Astrocyte of the hippocampus (primary cell): ENCODE results near the gene PPP2R1B.

Source experiments
- DNase-seq: peaks from one replicate; pipeline ENCODE4 v3.0.0; 2011; ENCODE audit warnings: low read depth, low spot score

The PPP2R1B gene

DNA sequence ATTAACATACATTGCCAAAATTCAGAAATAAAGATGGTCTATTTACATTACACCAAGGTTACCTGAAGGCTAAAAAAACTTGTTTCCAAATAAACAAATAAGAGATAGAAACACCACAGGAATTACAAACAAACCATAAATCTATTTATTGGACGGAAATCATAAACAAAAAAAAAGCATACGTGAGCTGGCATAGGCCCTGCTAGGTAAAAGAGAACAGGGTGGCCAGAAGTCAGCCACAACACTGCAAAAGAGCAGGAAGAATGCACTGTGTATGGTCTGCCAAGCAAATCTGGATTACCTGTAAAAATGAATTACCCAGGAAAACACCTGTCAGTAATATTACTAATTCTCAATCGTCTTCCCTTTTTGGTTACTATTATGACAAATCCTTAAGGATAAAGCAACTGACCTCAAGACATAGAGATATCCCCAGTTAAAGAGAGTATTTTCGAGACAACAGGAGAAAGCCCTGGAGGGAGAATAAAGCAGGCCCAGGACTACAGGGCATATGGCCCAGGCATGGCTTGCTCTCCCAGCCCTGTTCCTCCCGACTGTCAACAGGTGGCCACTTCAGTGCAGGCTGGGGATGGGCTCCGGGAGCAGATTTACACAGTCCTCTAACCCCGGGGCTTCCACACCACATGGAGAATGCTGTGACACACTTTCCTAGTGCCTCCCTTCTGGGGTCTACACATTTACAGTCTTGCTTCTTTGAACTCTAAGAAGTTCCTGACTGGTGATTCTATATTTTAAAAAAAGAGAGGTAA, 18.0 kb downstream of the PPP2R1B start:
- DNase-seq, result no peak

- peak; percentile 60 for DNase-seq
These were observed 20.3 kb downstream of the PPP2R1B start for GRCh38 chr11:111745719-111746504.

- DNase-seq, result no peak
These were observed 22.5 kb downstream of the PPP2R1B start for GRCh38 chr11:111743700-111744099.

DNA sequence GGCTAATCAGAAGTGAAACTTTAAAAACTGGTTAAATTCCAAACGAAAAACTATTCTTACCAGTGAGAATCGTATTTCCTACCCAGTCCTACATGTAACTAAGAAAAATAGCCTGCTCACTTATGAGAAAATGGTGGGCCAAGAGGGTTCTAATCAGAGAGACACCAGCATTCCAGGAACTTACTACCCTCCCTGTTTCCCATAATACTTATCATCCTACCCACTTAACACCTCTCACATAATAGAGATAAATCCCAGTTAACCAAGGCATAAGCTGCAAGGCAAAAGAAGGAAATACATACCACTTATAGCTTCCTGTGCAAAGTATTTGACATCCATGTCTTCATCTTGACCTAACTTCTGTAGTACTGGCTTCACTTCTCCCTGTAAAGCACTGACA, 24.4 kb downstream of the PPP2R1B start:
- DNase-seq, result no peak

DNA sequence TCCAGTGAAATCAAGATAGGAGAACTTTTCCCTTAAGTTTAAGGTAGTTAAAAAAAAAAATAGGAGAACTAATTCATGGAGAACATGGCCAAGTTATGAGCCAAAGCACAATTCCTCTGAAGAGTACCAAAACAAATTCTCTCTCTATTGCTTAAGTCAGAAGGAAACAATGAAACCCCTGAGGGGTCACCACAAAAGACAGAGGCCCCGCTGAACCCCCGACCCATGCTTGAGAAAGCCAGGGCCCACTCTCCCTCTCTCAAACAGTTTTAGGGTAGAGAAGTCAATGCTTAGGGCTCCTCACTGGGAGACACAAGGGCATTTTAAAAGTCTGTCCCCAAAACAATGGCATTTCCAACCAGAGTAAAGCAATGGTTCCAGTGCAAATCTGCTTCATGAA, 26.9 kb downstream of the PPP2R1B start:
- DNase-seq, result no peak

- DNase-seq, result no peak
These were observed 28.6 kb downstream of the PPP2R1B start for GRCh38 chr11:111737444-111738210.

DNA sequence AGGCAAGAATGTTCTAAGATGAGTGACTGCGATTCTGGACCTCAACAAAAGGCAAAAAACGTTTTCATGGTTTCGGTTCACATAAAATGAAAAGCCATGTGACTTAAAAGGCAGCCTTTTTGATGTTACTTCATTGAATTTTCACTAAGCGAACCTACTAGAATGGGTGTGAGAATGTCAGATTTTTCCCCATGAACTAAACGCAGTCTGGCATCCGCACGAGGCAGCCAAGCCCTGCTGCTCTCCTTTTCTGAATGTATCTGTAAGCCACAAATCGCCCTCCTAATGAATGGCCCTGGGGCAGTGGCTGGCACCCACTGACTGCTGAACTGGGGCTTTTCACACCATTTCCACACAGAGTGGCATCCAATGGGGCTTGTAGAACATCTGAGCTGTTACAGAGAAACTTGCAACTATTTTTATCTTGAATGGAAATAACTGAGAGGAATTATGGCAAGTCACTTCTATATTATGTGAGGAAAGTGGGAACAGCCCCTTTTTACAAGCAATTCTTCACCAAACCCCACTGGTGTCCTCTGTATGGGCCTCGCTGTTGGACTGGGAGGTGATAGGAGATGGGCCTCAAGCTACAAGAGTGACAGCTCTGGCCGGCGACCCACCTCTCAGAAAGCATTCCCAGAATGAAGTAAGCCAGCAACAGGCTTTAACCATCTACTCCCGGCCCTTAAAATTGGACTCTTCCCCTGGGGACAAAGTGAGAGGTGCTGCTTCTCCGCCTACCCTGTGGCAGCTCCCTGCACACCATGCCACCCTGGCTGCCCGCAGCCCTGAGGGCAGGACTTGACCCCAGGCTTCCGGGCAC, 29.4 kb downstream of the PPP2R1B start:
- peak; percentile 50 for DNase-seq

DNA sequence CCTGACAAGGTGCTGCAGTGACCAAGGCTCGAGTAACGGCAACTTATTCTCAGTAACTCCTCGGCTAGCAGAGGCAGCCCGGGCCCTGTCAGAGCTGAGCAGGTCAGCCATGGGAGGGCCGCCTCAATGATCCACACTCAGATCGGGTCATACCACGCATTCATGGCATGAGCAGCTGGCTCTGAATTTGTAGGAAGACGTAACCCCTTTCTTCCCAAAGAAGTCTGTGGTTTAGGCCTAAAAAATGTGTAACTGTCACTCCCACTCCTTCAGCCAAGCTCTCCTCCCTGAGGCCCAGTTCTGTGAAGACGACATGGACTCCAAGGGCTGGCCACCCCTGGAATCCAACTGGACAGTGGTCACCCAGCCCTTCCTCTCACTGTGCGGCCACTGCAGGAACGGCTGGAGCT, 30.0 kb downstream of the PPP2R1B start:
- DNase-seq, result peak; percentile 69

GRCh38 chr11:111735262-111736116, 30.7 kb downstream of the PPP2R1B start:
- peak; percentile 96 for DNase-seq

- DNase-seq, result no peak
These were observed 31.3 kb downstream of the PPP2R1B start for GRCh38 chr11:111734954-111735261.

DNA sequence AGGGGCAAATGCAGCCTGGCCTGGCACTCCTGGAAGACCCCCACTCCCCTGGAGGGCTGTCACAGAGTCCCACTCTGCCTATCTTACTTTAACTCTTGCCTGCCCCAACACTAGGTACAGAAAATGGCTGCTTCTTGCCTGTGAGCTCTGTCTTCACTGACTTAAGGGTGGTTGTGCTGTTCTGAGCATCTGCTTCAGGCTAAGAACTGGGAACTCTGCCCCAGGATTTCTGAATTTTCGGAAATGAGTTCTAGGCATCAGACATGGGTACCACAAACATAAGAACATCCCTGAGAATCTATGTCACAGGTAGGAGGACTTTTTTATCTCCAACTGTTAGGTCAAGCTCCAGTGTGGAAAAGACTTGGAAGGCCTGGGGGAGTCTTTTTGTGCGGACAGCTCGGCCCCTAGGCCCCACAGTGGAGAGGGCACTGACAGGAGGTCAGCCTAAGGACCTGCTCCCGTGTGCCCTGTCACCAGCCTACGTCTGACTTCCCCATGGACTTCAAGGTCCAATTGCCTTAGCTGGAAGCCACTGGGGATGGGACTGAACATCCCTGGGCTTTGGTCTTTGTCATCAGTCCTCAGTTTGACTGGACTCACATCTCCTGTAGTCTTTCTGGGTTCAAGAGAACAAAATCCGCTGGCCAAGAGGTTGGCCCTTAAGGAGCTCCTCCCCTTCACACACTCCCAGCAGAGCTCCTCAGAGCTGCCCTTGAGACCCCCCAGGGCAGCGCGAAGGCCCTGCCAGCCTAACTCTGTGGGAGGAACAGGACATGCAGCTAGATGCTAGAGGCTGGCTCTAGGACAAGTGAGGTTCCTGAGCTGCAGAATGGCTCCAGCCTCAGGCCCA, 31.9 kb downstream of the PPP2R1B start:
- no peak for DNase-seq

- DNase-seq, result peak; percentile 48
These were observed 32.5 kb downstream of the PPP2R1B start for GRCh38 chr11:111733611-111734088.

- peak; percentile 93 for DNase-seq
These were observed 33.2 kb downstream of the PPP2R1B start for GRCh38 chr11:111733016-111733415.

- peak; percentile 24 for DNase-seq
These were observed 34.4 kb downstream of the PPP2R1B start for GRCh38 chr11:111731821-111732220.

DNA sequence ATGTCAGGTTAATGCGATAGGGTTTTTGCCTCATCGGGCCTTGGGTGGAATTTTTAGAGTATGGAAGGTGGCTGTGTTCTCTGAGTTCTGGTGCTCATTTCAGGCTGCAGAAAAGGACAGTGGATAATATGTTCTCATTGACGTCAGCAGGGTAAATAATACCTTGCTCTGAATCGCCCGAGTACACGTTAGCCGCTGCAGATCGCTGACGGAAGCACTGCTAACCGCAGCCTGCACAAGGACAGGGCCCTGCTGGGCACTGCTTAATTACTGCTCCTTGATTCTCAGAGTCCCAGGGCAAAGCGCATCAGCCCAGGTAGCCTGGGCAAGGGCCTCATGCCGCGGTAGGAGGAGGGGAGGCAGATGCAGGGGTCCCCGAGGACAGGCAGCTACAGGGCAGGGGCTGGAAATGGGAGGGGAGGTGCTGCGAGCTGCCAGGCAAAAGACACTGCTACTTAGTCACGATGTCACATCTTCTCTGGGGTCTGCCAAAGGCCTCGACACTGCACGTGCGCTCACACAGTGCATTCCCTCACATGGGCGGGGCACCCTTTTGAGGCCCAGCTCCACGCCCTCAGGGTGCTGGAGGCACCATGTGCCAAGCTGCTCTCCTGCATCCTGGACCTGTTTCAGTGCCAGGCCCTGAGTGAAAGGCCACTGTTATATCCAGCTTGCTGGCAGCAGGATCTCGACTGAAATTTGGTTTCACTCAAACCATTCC, 35.2 kb downstream of the PPP2R1B start:
- DNase-seq, result peak; percentile 74

GRCh38 chr11:111729831-111730311, 36.3 kb downstream of the PPP2R1B start:
- DNase-seq, result peak; percentile 20

- peak; percentile 8 for DNase-seq
These were observed 36.9 kb downstream of the PPP2R1B start for GRCh38 chr11:111729071-111729830.

DNA sequence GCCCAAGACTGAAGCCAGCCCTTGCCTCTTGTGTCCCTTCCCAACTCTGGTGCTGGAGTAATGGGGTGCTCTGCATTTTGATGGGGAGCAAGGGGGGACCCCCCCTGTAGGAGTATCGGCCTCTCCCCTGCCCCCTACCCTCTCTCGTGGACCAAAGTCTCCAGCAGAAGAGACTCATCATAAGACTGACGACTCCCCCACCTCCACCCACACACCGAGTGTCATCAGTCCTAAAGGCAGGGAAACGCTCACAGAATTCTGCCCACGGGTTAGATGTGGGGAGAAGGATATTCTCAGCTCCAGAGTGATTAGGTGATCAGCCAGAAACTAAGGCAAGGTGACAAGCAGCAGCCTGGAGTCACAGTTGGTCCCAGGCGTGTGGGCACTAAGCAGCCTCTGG, 38.8 kb downstream of the PPP2R1B start:
- DNase-seq, result no peak
